GM12878 (cell line): Measurements from ENCODE around the gene SKIC8. TPM values are rescaled to one million over a fixed set of nuclear protein-coding genes. Genes with fewer than 3 reads are reported as not detected.

ENCODE experiments used
- ATAC-seq: fragments of 200-7000 bp; cut with Tn5 transposase; 3 replicates; pipeline ENCODE4 v1.9.1; 2020; ENCODE audit warnings: mild to moderate bottlenecking, moderate library complexity
- BruUV-seq: library from RNA; stranded (reverse); fragments of 400-500 nt; replicated peaks from 2 replicates; lab custom pipeline; 2021; lab: Mats Ljungman, UMichigan
- CTCF ChIA-PET: fragments of 300-600 bp; sonication (Branson Sonifier 250); formaldehyde crosslinking; extraction: SDS; loops from one replicate; lab custom pipeline; 2021; ENCODE audit warnings: inconsistent platforms; lab: Yijun Ruan, JAX
- POLR2A ChIA-PET: fragments of 350-600 bp; formaldehyde crosslinking; extraction: SDS; loops from one replicate; lab custom pipeline; 2021; ENCODE audit warnings: inconsistent platforms; lab: Charles Lee
- RAD21 ChIA-PET: fragments of 300-600 bp; sonication (Branson Sonifier 250); formaldehyde crosslinking; loops from one replicate; lab custom pipeline; 2023; ENCODE audit warnings: antibody characterized with exemption; ENCODE audit not compliant: unreplicated experiment; lab: Charles Lee
- SMC1A ChIA-PET: fragments of 300-600 bp; sonication (Branson Sonifier 250); formaldehyde crosslinking; loops from one replicate; lab custom pipeline; 2023; ENCODE audit not compliant: unreplicated experiment, uncharacterized antibody; lab: Charles Lee
- DNase-seq: peaks from one replicate; pipeline ENCODE4 v3.0.0-alpha.2; 2011; ENCODE audit warnings: low read depth, low spot score
- FAIRE-seq: peaks from 3 replicates; lab custom pipeline; 2011; peaks lifted over from hg19 to GRCh38; lab: Jason Lieb, UNC
- H2AFZ ChIP-seq: 2 replicates; pipeline ENCODE4 v1.6.0; 2011; ENCODE audit warnings: low read depth, low read length, control low read depth; ENCODE audit not compliant: control insufficient read depth
- H3K27ac ChIP-seq: 2 replicates; pipeline ENCODE4 v1.5.1; 2011; ENCODE audit warnings: control low read depth; ENCODE audit not compliant: control insufficient read depth, insufficient read depth
- H3K27me3 ChIP-seq, 2 experiments: replicated peaks in 1 of 2; 2 replicates each; pipeline versions ENCODE4 v1.6.0 to v1.6.1; 2011; ENCODE audit warnings: low read length in 1 of 2; ENCODE audit not compliant: control insufficient read depth in 2 of 2, insufficient read depth in 2 of 2
- H3K36me3 ChIP-seq, 2 experiments: 2 replicates each; pipeline ENCODE4 v1.5.1; 2011; ENCODE audit warnings: low read length in 1 of 2; ENCODE audit not compliant: control insufficient read depth in 2 of 2, insufficient read depth in 2 of 2
- H3K4me1 ChIP-seq: 2 replicates; pipeline ENCODE4 v1.6.1; 2011; ENCODE audit warnings: mild to moderate bottlenecking, low read length, moderate library complexity, mixed read lengths; ENCODE audit not compliant: control insufficient read depth, insufficient read depth
- H3K4me2 ChIP-seq: 2 replicates; pipeline ENCODE4 v1.6.0; 2011; ENCODE audit warnings: control low read depth; ENCODE audit not compliant: control insufficient read depth, insufficient read depth
- H3K4me3 ChIP-seq: fragments of 200-600 bp; sonication (generic); 2 replicates; pipeline ENCODE4 v1.5.1; 2016
- H3K79me2 ChIP-seq: 2 replicates; pipeline ENCODE4 v1.6.0; 2011; ENCODE audit warnings: low read length; ENCODE audit not compliant: control insufficient read depth, insufficient read depth
- H3K9ac ChIP-seq: 2 replicates; pipeline ENCODE4 v1.8.0; 2011; ENCODE audit warnings: low read length, control low read depth, mixed read lengths; ENCODE audit not compliant: control insufficient read depth, insufficient read depth
- H3K9me3 ChIP-seq: replicated peaks from 3 replicates; pipeline ENCODE4 v1.5.1; 2011; ENCODE audit warnings: mild to moderate bottlenecking, low read length; ENCODE audit not compliant: control insufficient read depth, insufficient read depth
- H4K20me1 ChIP-seq: 2 replicates; pipeline ENCODE4 v1.6.0; 2011; ENCODE audit not compliant: control insufficient read depth, insufficient read depth
- CREB1 ChIP-seq: IDR thresholded peaks from 2 replicates; pipeline ENCODE4 v1.6.1; 2012; ENCODE audit warnings: low read depth, mild to moderate bottlenecking, inconsistent platforms
- LARP7 ChIP-seq: fragments of 450-650 bp; IDR thresholded peaks from 2 replicates; pipeline ENCODE4 v1.6.1; 2017; ENCODE audit warnings: mild to moderate bottlenecking
- WGBS: methylation state at CpG from one replicate; pipeline ENCODE4 v1.1.6; 2016; ENCODE audit warnings: low lambda C conversion rate; ENCODE audit not compliant: insufficient replicate concordance, insufficient coverage; ENCODE audit errors: missing lambda C conversion rate; 5-methylcytosine and 5-hydroxymethylcytosine counted together
- in situ Hi-C: fragments of 300-500 bp; cut with MboI; formaldehyde crosslinking; loops from 9 replicates; pipeline ENCODE4 v1.14.3; 2018; ENCODE audit warnings: mixed read lengths
- intact Hi-C: fragments of 100-400 bp; cut with micrococcal nuclease; formaldehyde crosslinking; loops from one replicate; pipeline ENCODE4 v1.14.2; 2022; ENCODE audit not compliant: unreplicated experiment
- polyA plus RNA-seq, 11 experiments: library from polyadenylated mRNA; depleted of rRNA in 4 of 11; unstranded in 6 of 11; stranded (reverse) in 5 of 11; fragments of >200 nt; fragmentation: Nextera tagmentation in 4 of 11; fragmentation: Illumina TruSeq in 1 of 11; extraction: Ambion mirVana in 4 of 11; extraction: Trizol in 1 of 11; gene quantifications; 1 replicate in 1 of 11; 2 replicates in 10 of 11; pipeline versions ENCODE4 v1.2.1 to v1.2.3, GENCODE V29; 2011 to 2016; ENCODE audit warnings: inconsistent platforms in 2 of 11, missing spikeins in 2 of 11, low read depth in 1 of 11
- total RNA-seq, 4 experiments: library from RNA; depleted of rRNA in 3 of 4; stranded (reverse); fragments of >200 nt in 3 of 4; fragmentation: Illumina TruSeq in 1 of 4; extraction: Trizol in 1 of 4; gene quantifications; 2 replicates each; pipeline versions ENCODE4 v1.2.1 to v1.2.3, GENCODE V29; 2013 to 2021
- TF ChIP-seq, protein P1 (sequence below): fragments of 150-350 bp; IDR thresholded peaks from 2 replicates; pipeline ENCODE4 v1.6.1; 2014; ENCODE audit warnings: mild to moderate bottlenecking, low read depth, low read length
- TF ChIP-seq, protein P2 (sequence below): IDR thresholded peaks from 2 replicates; pipeline ENCODE4 v1.6.1; 2012; ENCODE audit warnings: low read length, inconsistent platforms

SKIC8 gene
- total and polyA plus RNA-seq, 10 of the 15 experiments (the other 5 are each of a cell fraction or from before 2014, with no cell fraction given): 57.0 to 288 (median 128) TPM

DNA sequence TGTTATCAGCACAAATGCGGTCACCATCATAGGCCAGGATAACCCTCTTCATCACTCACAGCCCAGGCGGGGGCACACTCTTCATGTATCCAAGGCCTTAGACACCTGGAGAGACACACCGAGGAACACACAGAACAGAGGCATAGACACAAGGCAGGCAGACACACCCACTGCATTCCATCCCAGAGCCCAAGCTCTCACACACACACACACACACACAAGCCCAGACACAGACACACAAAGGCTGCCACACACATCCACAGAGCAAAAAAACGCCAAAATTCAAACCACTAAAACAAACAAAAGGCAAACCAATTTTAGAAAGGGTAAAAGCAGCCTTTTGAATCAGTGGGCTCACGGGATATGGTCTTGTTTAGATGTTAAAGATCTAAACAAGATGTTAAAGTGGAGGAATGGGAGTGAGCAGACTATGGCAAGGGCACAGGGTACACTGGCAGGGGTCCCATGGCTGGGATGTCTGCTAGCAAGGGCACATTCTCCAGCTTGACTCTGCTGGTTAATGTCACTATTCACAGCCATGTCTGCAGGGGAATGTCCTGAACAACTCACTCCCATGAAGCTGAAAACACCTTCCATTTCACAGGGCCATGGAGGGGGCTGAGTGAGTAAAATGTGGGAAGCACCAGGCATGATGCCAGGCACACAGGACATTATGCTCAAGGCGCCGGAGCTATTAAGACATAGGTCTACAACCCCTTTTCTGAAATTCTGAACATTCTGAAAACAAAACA lies 25.9 kb upstream of the SKIC8 start:
- BruUV-seq: no TSS peak
- DNase-seq (no peak), FAIRE-seq (no peak)
- Histone ChIP-seq H3K79me2 (no peaks in the 10 kb centered on the region), H3K9ac (no peak overlapping the region), H3K9me3 (no peaks in the 10 kb centered on the region), H3K4me1 (no peaks in the 10 kb centered on the region), H3K4me2 (no peak overlapping the region), H3K4me3 (no peak overlapping the region), H3K27me3 (0 out of 4 replicates have a peak, but pooled peaks cover 0 to 1% of the 10 kb centered on the region in 2 experiments), H2AFZ (no peak overlapping the region), H4K20me1 (no peaks in the 10 kb centered on the region), H3K36me3 (no peaks in the 10 kb centered on the region)
- ChIA-PET POLR2A (no interaction called here), SMC1A (no interaction called here), RAD21 (no interaction called here)
- in situ Hi-C loops: no loop called here
- intact Hi-C loops: no loop called here
- TF ChIP-seq, protein P1, sequence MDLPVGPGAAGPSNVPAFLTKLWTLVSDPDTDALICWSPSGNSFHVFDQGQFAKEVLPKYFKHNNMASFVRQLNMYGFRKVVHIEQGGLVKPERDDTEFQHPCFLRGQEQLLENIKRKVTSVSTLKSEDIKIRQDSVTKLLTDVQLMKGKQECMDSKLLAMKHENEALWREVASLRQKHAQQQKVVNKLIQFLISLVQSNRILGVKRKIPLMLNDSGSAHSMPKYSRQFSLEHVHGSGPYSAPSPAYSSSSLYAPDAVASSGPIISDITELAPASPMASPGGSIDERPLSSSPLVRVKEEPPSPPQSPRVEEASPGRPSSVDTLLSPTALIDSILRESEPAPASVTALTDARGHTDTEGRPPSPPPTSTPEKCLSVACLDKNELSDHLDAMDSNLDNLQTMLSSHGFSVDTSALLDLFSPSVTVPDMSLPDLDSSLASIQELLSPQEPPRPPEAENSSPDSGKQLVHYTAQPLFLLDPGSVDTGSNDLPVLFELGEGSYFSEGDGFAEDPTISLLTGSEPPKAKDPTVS: no peak
- TF ChIP-seq LARP7 (no peak), CREB1 (no peak)
- TF ChIP-seq, protein P2, sequence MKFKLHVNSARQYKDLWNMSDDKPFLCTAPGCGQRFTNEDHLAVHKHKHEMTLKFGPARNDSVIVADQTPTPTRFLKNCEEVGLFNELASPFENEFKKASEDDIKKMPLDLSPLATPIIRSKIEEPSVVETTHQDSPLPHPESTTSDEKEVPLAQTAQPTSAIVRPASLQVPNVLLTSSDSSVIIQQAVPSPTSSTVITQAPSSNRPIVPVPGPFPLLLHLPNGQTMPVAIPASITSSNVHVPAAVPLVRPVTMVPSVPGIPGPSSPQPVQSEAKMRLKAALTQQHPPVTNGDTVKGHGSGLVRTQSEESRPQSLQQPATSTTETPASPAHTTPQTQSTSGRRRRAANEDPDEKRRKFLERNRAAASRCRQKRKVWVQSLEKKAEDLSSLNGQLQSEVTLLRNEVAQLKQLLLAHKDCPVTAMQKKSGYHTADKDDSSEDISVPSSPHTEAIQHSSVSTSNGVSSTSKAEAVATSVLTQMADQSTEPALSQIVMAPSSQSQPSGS: no peak
- TF ChIP-seq, all 136 proteins: peak for 0
- CTCF ChIA-PET: interaction anchor here (1.1 kb wide), 1 partner anchor 10 kb away, joined by 3 read pairs; no protein-coding TSS in a partner anchor
- no peak for ATAC-seq
- WGBS: 38% methylated on average over 7 of the region's 7 CpGs
- H3K27ac ChIP-seq: no peak overlapping the region
